Activated CD4-positive, alpha-beta T cell treated with anti-CD3 and anti-CD28 coated beads, Interleukin-2, amount 50 U/mL, for 4 hours (primary cell): ENCODE results near the gene PYGM.

ENCODE experiments used
- DNase-seq, 2 experiments: peaks; one replicate each; pipeline ENCODE4 v3.0.0-alpha.2; 2020

Gene PYGM

GRCh38 chr11:64766881-64767280 is 7.1 kb upstream of the PYGM start:
- no peak for DNase-seq

GRCh38 chr11:64765851-64766665 is 6.3 kb upstream of the PYGM start:
- no peak for DNase-seq

- no peak for DNase-seq
Observed at GRCh38 chr11:64765291-64765850, 5.6 kb upstream of the PYGM start.

GRCh38 chr11:64764753-64765152 is 5.0 kb upstream of the PYGM start:
- DNase-seq: no peak

GRCh38 chr11:64764040-64764611 is 4.4 kb upstream of the PYGM start:
- peak in 1 of 2 experiments; percentile 46 for DNase-seq

GRCh38 chr11:64763526-64764039 is 3.8 kb upstream of the PYGM start:
- no peak for DNase-seq

GRCh38 chr11:64762674-64763525 is 3.1 kb upstream of the PYGM start:
- DNase-seq: no peak

GRCh38 chr11:64762277-64762673 is 2.5 kb upstream of the PYGM start:
- no peak for DNase-seq

- DNase-seq: no peak
Observed at GRCh38 chr11:64760759-64761420, 1.1 kb upstream of the PYGM start.

- no peak for DNase-seq
Observed at GRCh38 chr11:64759131-64759721, 548 bp downstream of the PYGM start.

GRCh38 chr11:64758330-64759079 is 1.3 kb downstream of the PYGM start:
- no peak for DNase-seq

- no peak for DNase-seq
Observed at GRCh38 chr11:64757549-64758329, 2.0 kb downstream of the PYGM start.

GRCh38 chr11:64755681-64756361 is 4.0 kb downstream of the PYGM start:
- no peak for DNase-seq

GRCh38 chr11:64754919-64755662 is 4.7 kb downstream of the PYGM start:
- no peak for DNase-seq

- DNase-seq: no peak
Observed at GRCh38 chr11:64754124-64754918, 5.5 kb downstream of the PYGM start.

GRCh38 chr11:64753380-64754123 is 6.2 kb downstream of the PYGM start:
- DNase-seq: no peak

GRCh38 chr11:64753019-64753379 is 6.8 kb downstream of the PYGM start:
- no peak for DNase-seq
